ENCODE measurements around the gene MC2R.

The MC2R gene

GRCh38 chr18:13915391-13915790 lies at the start of gene MC2R:
Gene MC2R (minus strand): TSS chr18:13915536. CDS start chr18:13885518, 30,018 bp downstream.
- DNase-seq, result no peak

- no peak for DNase-seq
Observed at GRCh38 chr18:13945811-13946210, 30.5 kb upstream of the MC2R start.

GRCh38 chr18:13943338-13943737 lies 28.0 kb upstream of the MC2R start:
- no peak for DNase-seq

GRCh38 chr18:13940326-13940725 lies 25.0 kb upstream of the MC2R start:
- DNase-seq, result no peak

GRCh38 chr18:13934676-13935075 lies 19.3 kb upstream of the MC2R start:
- no peak for DNase-seq

GRCh38 chr18:13934058-13934457 lies 18.7 kb upstream of the MC2R start:
- DNase-seq, result no peak

GRCh38 chr18:13932285-13933025 lies 17.1 kb upstream of the MC2R start:
- DNase-seq, result no peak

- no peak for DNase-seq
Observed at GRCh38 chr18:13930964-13931363, 15.6 kb upstream of the MC2R start.

GRCh38 chr18:13923221-13923620 lies 7.9 kb upstream of the MC2R start:
- DNase-seq, result no peak

GRCh38 chr18:13918898-13919297 lies 3.6 kb upstream of the MC2R start:
- DNase-seq, result no peak

GRCh38 chr18:13917401-13917800 lies 2.1 kb upstream of the MC2R start:
- DNase-seq, result no peak

- DNase-seq, result no peak
Observed at GRCh38 chr18:13916559-13916958, 1.2 kb upstream of the MC2R start.

- DNase-seq, result no peak
Observed at GRCh38 chr18:13915995-13916431, 677 bp upstream of the MC2R start.

- DNase-seq, result no peak
Observed at GRCh38 chr18:13914756-13915155, 580 bp downstream of the MC2R start.

- no peak for DNase-seq
Observed at GRCh38 chr18:13914170-13914569, 1.2 kb downstream of the MC2R start.

GRCh38 chr18:13913205-13913604 lies 2.1 kb downstream of the MC2R start:
- DNase-seq, result no peak

- DNase-seq, result no peak
Observed at GRCh38 chr18:13912601-13913000, 2.7 kb downstream of the MC2R start.

GRCh38 chr18:13910986-13911385 lies 4.3 kb downstream of the MC2R start:
- DNase-seq, result no peak

GRCh38 chr18:13910501-13910900 lies 4.8 kb downstream of the MC2R start:
- no peak for DNase-seq

GRCh38 chr18:13909141-13909940 lies 6.0 kb downstream of the MC2R start:
- no peak for DNase-seq

GRCh38 chr18:13900633-13901032 lies 14.7 kb downstream of the MC2R start:
- DNase-seq, result no peak

GRCh38 chr18:13895505-13896033 lies 19.8 kb downstream of the MC2R start:
- no peak for DNase-seq

- DNase-seq, result no peak
Observed at GRCh38 chr18:13894531-13894930, 20.8 kb downstream of the MC2R start.

- no peak for DNase-seq
Observed at GRCh38 chr18:13893418-13893760, 21.9 kb downstream of the MC2R start.

Measured in activated effector memory CD4-positive, alpha-beta T cell treated with Interleukin-2 at 50 U/mL for 16 hours (primary cell).